Measurements from ENCODE around the gene RETREG3.
A peak's percentile ranks its signal among the peaks of the same experiment; 100 is the strongest.
"Not testable (repeated sequence)": the region's sequence is repeated elsewhere in the genome, so short reads cannot be mapped to it uniquely, and the experiment has no call there.

RETREG3 gene

GRCh38 chr17:42609182-42609813 is at the start of gene RETREG3, which contains the start of gene TUBG1:
Gene RETREG3, minus strand, starts transcription at chr17:42609374. Its CDS starts 50 bp downstream, at chr17:42609324.
Gene TUBG1, plus strand, starts transcription at chr17:42609683. Its CDS starts 55 bp downstream, at chr17:42609738.
- peak; percentile 96 for DNase-seq

- DNase-seq, result no peak
Observed at GRCh38 chr17:42657824-42658588, 48.8 kb upstream of the RETREG3 start.

- no peak for DNase-seq
Observed at GRCh38 chr17:42655528-42655927, 46.4 kb upstream of the RETREG3 start.

GRCh38 chr17:42653179-42654124 is 44.3 kb upstream of the RETREG3 start:
- DNase-seq, result no peak

- DNase-seq, result no peak
Observed at GRCh38 chr17:42651392-42651791, 42.2 kb upstream of the RETREG3 start.

- DNase-seq, result no peak
Observed at GRCh38 chr17:42647778-42648177, 38.6 kb upstream of the RETREG3 start.

GRCh38 chr17:42642336-42642735 is 33.2 kb upstream of the RETREG3 start:
- DNase-seq, result no peak

- no peak for DNase-seq
Observed at GRCh38 chr17:42640121-42640520, 30.9 kb upstream of the RETREG3 start.

- no peak for DNase-seq
Observed at GRCh38 chr17:42639525-42640113, 30.4 kb upstream of the RETREG3 start.

- DNase-seq, result no peak
Observed at GRCh38 chr17:42632949-42633444, 23.8 kb upstream of the RETREG3 start.

GRCh38 chr17:42629411-42630009 is 20.3 kb upstream of the RETREG3 start:
- DNase-seq, result no peak

- DNase-seq, result not testable (repeated sequence)
Observed at GRCh38 chr17:42627032-42627764, 18.0 kb upstream of the RETREG3 start.

GRCh38 chr17:42623732-42624596 is 14.8 kb upstream of the RETREG3 start:
- DNase-seq, result peak; percentile 92

- DNase-seq, result no peak
Observed at GRCh38 chr17:42623271-42623670, 14.1 kb upstream of the RETREG3 start.

- not testable (repeated sequence) for DNase-seq
Observed at GRCh38 chr17:42621987-42622386, 12.8 kb upstream of the RETREG3 start.

GRCh38 chr17:42618442-42619150 is 9.4 kb upstream of the RETREG3 start:
- DNase-seq, result no peak

GRCh38 chr17:42617956-42618431 is 8.8 kb upstream of the RETREG3 start:
- no peak for DNase-seq

- DNase-seq, result no peak
Observed at GRCh38 chr17:42613699-42614295, 4.6 kb upstream of the RETREG3 start.

- DNase-seq, result no peak
Observed at GRCh38 chr17:42612013-42612412, 2.8 kb upstream of the RETREG3 start.

All from NCI-H2029 (cell line).